ENCODE measurements around the gene PDXP. TPM values are rescaled to one million over a fixed set of nuclear protein-coding genes. Genes with fewer than 3 reads are reported as not detected.
A peak's percentile ranks its signal among the peaks of the same experiment; 100 is the strongest.

Gene PDXP
- polyA plus RNA-seq, 3 donors, result 16.4 to 17.7 (median 16.8) TPM

DNA sequence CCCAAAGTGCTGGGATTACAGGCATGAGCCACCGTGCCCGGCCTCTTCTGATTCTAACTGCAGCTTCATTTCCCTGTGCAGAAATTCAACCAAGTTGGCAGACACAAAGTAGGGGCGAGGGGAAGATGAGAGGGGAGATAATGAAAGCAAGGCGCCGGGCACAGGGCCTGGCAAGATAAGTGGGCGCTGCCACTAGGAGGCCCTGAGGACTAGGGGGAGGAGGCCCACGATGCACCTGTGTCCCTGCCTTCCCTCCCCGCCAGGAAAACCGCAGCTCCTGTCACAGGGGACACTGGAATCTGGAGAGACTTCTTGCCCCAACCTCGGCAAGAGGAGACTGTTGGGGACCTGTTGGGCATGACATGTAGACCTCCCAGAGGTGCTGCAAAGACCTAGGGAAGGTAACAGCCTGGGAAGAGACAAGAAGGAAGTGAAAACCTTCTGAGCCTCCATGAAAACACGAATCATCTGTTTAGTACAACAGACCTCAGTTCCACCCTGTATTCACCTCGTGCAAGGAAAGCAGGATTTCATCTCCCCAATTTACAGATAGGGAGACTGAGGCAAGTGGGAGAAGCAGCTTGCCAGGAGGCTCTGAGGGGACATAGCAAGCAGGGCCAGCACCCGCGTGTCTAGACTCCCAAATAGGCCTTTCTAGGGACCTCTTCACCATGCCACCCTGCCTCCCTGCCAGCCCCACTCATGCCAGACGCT, 13.8 kb downstream of the PDXP start:
- DNase-seq (ENCODE audit: low read depth in 3 of 3, low spot score in 2 of 3), result no peak

DNA sequence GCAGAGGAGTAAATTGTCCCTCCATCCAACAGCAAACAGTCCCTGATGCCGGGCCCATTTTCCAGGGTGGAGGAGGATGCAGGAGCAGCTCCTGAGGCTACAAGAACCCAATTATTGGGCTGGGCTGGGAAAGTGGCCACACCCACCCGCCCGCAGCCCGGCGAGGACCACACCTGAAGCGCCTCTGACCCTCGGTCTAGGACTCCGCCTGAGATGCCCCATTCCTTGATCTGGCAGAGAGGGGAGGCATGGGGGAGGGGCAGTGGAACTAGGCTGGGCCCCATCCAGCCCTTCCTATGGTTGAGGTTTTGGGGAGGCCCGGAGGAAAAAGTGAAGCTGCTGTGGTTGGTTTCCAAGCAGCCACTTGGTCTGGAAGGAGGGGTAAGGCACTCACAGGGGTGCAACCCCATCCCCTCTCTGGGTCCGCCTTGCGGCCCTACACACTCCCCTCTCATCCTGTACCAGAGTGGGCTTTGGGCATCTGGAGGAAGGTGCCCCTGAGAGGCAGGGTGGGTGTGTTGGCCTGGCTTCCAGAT, 14.5 kb downstream of the PDXP start:
- DNase-seq (ENCODE audit: low read depth in 3 of 3, low spot score in 2 of 3), result no peak

DNA sequence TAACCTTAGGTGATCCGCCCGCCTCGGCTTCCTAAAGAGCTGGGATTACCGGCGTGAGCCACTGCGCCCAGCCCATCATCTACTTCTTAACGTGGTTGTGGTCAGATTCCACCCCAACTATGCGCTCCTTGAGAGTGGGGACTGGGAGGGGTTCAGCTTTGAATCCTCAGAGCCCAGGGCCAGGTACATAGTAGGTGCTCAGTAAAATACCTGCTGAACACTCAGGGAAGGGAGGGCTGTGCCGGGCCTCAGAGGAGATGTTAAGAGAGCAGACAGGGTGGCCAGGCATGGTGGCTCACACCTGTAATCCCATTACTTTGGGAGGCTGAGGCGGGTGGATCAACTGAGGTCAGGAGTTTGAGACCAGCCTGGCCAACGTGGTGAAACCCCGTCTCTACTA, 15.7 kb downstream of the PDXP start:
- no peak for DNase-seq (ENCODE audit: low read depth in 3 of 3, low spot score in 2 of 3)

DNA sequence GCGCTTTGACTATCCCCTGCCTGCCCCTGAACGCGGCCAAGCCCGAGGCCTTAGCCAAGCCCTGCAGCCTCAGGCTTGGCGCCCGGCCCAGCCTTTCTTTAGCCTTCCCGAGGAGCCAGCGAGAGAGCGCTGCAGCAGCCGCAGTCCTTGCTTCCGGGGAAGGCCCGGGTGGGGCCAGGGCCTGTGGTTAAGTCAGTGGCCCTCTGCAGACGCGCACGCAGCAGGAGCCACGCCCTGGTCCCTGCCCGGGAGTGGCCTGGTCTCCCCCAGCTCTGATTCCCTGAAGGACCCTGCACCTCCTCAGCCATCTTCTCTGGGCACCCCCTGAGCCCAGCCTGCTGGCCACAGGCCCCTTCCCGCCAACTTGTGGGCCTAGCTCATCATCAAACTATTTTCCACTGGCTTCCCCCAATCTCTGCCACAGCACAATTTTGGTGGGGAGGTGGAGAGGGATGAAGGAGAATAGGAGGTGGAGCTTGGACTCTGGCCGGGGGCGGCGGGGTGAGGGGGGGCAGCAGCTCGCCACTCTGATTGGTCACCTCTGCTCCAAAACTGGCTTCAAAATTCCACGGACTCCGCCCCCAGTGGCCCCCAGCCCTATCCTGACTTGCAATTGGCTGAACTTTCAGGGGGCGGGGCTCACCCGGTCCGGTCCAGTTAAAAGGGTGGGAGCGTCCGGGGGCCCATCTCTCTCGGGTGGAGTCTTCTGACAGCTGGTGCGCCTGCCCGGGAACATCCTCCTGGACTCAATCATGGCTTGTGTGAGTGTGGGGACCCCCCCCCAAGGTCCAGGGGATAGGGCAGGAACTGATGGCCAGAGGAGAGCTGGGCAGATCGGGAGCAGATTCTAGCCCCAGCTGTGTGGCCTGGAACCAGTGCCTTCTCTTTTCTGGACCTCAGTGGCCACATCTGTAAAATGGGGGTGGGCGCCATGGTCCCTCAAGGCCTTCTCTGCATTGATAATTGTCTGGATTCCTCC, 16.7 kb downstream of the PDXP start, which contains the start of gene LGALS1:
Gene LGALS1 (plus strand): TSS at position 686 of the 979 bp plus-strand sequence. CDS start 67 bp downstream, at position 753.
- DNase-seq (ENCODE audit: low read depth in 3 of 3, low spot score in 2 of 3), result no peak

DNA sequence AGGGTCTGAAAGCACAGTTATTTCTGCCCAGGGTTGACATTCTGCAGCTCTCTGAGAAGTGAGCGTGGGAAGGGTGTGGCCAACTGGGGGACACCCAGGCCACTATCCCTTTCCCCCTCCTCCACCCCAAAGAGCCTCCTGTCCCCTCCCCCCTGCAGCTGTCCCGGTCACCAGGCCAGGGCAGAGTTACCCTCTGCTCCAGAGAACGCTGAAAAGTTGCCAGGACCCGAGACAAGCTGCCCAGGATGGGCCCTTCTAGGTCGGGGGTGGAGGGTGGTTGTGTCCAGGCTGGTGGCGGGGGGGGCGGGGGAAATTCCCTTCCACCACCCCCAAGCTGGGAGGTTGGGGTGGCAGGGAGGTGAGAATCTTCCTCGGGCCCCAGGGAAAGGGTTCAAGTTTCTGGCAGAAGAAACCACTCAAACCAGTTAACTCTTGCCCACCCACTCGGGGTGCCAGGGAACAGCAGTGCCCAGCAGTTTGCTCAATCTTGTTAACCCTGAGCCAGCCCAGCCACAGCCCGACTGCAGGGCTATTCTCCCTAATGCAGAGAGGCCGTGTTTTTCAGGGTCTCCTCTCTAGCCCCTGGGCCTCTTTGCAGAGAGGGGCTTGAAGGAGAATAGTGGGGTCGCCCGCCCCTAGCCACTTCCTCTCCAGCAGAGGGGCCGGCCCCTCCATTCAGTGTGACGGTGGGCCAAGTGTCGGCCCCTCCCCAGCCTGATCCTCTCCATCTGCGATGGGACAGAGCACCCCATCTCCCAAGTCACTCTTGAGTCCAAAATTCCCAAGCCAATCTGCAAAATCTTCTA, 17.6 kb downstream of the PDXP start:
- no peak for DNase-seq (ENCODE audit: low read depth in 3 of 3, low spot score in 2 of 3)

DNA sequence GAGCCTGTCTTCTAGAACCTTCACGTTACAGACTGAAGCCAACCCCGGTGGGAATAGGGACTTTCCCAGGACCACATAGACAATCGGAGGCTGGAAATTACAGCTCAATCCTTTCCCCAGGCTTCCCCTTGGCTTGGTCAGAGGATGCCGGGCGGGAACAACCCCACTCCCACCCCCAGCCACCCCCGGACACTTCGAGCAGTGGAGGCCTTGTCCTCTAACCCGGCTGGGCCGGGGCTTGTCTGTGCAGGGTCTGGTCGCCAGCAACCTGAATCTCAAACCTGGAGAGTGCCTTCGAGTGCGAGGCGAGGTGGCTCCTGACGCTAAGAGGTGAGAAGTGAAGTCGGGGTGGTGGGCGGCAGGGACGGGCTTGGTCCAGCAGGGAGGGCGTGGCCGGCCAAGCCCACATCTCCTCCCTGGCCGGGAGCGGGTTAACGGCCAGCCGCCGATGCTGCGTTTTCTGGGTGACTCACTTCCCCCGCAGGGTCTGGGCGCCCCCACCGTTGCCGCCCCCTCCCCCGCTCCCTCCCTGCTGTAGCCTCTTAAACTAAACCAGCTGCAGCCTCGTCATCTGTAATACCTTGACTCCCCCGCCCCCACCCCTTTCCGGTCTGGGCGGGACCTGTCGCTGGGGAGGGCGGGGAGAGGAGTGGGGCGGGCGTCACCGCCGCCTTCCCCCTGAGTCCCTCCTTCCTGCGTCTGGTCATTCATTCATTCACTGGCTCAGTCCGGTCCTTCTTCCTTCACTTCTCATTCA, 18.4 kb downstream of the PDXP start:
- no peak for DNase-seq (ENCODE audit: low read depth in 3 of 3, low spot score in 2 of 3)

DNA sequence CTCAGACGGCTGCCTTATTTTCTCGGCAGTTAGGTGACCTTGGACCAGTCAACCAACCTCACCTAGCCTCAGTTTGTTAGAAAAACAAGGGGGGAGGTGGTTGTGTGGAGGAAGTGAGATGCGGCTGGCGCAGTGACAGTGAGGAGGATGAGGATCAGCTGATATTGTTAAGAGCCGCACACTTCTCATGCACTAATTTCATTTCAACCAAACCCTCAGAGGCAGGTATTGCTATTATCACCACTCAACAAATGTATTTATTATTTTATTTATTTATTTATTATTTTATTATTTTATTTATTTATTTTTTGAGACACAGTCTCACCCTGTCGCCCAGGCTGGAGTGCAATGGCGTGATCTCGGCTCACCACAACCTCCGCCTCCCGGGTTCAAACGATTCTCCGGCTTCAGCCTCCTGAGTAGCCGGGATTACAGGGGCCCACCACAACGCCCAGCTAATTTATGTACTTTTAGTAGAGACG, 19.0 kb downstream of the PDXP start:
- no peak for DNase-seq (ENCODE audit: low read depth in 3 of 3, low spot score in 2 of 3)

DNA sequence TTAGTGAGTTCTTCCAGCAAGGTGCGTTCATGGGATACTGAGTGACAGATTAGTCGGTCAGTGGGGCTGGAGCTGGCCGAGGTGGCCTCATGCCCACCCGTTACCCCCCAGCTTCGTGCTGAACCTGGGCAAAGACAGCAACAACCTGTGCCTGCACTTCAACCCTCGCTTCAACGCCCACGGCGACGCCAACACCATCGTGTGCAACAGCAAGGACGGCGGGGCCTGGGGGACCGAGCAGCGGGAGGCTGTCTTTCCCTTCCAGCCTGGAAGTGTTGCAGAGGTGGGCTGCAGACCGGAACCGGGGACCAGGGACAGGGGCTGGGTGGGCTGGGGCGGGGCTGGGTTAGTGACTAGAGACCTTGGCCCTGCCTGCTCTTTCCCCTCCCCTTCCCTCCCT, 19.8 kb downstream of the PDXP start:
- DNase-seq (ENCODE audit: low read depth in 3 of 3, low spot score in 2 of 3), result no peak

DNA sequence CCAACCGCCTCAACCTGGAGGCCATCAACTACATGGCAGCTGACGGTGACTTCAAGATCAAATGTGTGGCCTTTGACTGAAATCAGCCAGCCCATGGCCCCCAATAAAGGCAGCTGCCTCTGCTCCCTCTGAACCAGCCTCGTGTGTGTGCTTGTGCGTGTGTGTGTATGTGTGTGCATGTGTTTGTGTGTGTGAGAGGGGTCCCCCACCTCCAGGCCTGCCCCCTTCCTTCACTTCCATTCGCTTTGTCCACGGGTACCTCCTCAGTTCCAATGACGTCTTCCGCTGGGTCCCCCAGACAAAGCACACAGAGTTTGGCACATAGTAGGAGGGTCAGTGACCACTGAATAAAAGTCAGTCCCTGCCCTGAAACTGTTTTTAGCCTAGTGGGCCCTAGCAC, 21.1 kb downstream of the PDXP start:
- no peak for DNase-seq (ENCODE audit: low read depth in 3 of 3, low spot score in 2 of 3)

DNA sequence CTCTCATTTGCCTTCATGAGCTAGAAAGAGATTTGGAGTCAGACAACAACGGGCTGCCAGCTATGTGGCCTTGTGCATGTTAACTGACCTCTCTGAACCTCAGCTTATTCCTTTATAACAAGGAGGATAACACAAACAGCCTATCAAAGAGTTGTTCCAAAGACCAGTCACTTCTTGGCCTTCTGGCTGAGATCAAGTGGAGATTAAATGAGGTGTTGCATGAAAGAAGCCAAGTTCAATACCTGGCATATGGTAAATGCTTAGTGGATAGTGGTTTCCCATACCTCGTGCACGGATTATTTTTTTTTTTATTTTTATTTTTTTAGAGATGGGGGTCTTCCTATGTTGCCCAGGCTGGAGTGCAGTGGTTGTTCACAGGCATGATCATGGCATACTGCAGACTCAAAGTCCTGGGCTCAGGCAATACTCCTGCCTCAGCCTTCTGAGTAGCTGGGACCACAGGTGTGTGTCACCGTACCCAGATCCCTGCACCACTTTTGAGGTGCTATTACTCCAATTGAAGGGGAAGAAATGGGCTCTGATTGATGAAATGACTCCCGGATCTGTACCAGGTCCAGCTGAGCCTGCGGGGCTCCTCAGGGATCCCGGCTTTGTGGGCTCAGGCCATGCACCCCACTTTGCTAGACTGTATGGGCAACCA, 21.8 kb downstream of the PDXP start:
- no peak for DNase-seq (ENCODE audit: low read depth in 3 of 3, low spot score in 2 of 3)

DNA sequence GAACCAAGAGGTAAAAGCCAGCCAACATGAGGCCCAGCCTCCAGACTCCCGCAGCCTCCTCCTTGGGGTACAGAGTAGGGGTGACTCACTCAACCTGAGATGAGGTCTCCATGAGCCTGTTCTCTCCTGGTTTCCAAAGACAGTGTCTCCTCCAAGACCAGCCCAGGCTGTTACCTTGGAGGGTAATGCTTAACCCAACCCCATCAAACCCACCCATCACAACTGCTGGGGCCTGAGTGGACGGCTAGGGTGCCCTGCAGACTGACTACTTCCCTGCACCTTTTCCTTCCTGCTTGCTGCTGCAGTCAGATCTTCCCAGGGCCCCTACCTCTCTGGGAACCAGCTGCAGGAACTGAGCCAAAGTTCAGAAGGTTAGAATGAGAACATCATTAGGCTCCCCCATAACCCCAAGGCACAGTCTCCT, 22.5 kb downstream of the PDXP start:
- no peak for DNase-seq (ENCODE audit: low read depth in 3 of 3, low spot score in 2 of 3)

DNA sequence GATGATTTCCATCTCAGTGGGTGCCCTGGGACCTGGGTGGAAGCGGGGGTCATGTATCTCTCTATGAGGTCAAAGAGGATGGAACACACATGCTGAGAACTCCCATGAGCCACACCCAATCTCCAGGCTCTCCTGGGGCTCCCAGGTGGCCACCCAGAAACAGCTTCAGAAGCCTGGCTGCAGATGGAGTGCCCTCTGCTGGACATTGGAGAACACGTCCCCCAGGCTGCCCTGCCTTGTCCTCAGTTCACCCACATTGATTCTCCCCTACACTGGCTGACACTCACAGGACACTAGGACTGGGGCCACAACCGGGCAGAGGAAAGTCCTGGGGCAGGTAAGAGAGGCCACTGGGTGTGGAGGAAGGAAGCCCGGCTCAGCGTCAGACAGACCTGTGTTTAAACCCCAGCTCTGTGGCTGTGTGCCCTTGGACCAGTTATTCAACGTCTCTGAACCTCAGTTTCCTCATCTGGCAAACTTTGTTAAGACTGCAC, 23.1 kb downstream of the PDXP start:
- DNase-seq (ENCODE audit: low read depth in 3 of 3, low spot score in 2 of 3), result no peak

DNA sequence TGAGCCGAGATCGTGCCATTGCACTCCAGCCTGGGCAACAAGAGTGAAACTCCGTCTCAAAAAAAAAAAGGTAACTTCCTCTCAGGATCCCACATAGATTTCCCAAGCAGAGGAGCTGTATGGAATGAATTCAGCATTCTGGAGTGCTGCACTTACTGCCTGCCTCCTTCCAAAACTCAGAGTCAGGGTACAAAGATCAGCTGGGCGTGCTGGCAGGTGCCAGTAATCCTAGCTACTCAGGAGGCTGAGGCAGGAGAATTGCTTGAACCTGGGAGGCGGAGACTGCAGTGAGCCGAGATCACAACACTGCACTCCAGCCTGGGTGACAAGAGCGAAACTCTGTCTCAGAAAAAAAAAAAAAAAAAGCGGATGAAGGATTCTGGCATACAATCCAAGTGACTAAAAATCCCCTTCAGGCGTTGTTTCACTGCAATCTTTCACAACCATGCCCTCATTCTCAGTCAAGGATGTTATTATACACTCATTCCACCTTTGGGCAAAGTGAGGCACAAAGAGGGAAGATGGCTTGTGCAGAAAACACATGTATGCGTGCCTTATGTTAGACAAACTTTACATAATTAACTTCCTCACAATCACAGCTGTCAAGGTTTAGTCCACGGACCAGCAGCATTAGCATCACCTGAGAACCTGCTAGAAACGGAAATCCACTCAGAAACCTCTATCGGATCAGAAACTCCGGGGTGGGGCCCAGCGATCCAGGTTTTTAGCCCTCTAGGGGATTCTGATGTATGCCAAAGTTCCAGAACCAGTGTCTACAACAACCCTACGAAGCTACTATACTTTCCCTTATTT, 26.5 kb downstream of the PDXP start:
- DNase-seq (ENCODE audit: low read depth in 3 of 3, low spot score in 2 of 3), result no peak

DNA sequence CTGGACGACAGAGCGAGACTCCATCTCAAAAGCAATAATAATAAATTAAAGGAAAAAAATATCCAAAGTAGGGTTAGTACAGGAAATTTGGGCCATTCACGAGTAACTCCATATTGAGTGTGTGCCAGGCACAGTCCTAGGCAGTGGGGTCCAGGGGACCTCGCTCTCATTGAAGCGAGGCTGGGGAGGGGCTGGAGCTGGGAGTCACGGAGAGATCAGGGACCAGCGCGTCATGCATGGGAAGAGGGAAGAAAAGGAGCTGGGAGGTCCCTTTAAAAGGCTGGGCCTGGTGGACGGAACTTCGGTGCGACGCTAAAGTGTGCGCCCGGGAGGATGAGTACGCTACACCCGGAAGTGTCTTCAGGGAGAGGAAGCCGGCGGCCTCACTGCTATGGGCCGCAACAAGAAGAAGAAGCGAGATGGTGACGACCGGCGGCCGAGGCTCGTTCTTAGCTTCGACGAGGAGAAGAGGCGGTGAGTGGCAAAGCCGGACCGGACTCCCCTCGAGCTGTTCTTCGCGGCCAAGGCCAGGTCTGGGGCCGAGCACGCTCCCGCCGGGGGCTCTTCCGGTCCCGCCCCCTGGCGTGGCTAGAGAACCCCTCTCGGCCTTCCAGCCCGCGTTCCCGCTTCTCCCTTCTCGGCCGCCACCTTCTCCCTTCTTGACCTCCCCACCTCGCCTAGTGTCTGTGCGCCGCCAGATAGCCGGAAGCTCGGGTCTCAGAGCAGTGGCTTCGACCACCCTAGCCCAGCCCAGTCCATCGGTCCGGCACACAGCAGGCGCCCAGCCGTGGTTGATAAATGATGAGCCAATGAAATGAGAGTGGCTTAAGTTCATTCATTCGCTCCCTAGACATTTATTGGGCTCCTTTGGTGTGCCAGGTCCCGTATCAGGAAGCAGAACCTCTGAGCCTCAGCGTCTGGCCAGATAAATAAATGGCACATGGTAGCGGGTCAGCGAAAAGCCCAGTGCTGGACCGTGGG, 27.8 kb downstream of the PDXP start, which contains the start of gene NOL12:
Gene NOL12 (plus strand): TSS at position 342 of the 981 bp plus-strand sequence. CDS start 50 bp downstream, at position 392.
- DNase-seq (ENCODE audit: low read depth in 3 of 3, low spot score in 2 of 3), result peak in 2 of 3 donors; percentile 80 to 81

DNA sequence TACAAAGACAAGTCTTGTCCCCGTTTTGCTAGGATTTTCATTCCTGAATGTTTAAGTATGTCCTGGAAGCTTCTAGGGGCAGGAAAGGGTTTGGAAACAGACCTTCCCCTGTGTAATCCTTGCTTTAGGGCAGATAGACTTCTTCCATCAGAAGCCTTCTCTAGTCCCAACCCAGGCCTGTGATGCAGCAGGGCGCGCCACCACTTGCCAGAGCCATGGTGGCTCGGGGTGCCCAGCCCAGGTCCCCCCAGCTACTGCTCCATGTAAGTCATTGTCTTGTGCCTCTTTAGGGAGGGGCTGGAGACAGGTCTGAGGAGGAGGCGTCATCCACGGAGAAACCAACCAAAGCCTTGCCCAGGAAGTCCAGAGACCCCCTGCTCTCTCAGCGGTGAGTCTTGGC, 31.9 kb downstream of the PDXP start:
- no peak for DNase-seq (ENCODE audit: low read depth in 3 of 3, low spot score in 2 of 3)

DNA sequence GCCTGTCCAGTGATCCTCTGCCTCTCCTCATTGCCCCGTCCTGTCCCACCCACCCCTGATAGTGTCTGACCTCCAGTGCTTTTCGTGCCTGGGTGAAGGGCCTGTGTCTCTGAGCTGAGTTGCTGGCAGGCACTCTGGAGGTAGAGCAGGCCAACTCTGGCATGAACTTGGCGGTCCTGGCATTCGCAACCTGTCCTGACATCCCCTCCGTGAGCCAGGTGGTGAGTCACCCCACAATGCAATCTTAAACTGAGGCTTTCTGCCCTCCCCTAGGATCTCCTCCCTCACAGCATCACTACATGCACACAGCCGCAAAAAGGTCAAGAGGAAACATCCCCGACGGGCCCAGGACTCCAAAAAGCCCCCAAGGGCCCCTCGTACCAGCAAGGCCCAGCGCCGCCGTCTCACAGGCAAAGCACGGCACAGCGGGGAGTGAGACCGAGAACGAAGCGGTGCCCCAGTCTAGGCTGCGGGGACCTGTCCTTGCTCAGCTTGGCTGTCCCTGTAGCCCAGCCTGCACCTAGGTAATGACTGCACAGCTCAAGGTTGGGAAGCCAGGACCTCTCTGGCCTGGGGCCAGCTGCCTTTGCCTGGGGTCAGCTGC, 32.5 kb downstream of the PDXP start:
- no peak for DNase-seq (ENCODE audit: low read depth in 3 of 3, low spot score in 2 of 3)
